Right lobe of liver (tissue), 4 donors: ENCODE results near the gene CLEC16A.

ENCODE experiments used
- CTCF ChIP-seq, 4 donors: fragments of 200-600 bp in 3 of 4; fragments of 450-650 bp in 1 of 4; IDR thresholded peaks; one replicate each; pipeline versions ENCODE4 v1.5.1 to v1.8.0; 2016 to 2022; ENCODE audit warnings: antibody characterized with exemption in 4 of 4, mild to moderate bottlenecking in 2 of 4
- POLR2A ChIP-seq: fragments of 450-650 bp; IDR thresholded peaks from one replicate; pipeline ENCODE4 v1.6.1; 2017; ENCODE audit warnings: antibody characterized with exemption, mild to moderate bottlenecking
- donor health status: DM: no; HTN: no; CAD: no.
- donor health status: DM: no; HTN: no; CAD: no.
- donor health status: DM: no; HTN: yes; CAD: no.

GRCh38 chr16:11047057-11047456 is 102.7 kb downstream of the CLEC16A start:
- no peak for TF ChIP-seq CTCF (IDR thresholded peaks at IDR 0.05)
- TF ChIP-seq POLR2A: no peak
